Keratinocyte (primary cell): ENCODE measurements around the gene AZIN2. TPM values are rescaled to one million over a fixed set of nuclear protein-coding genes. Genes with fewer than 3 reads are reported as not detected.
"Not testable (repeated sequence)": the region's sequence is repeated elsewhere in the genome, so short reads cannot be mapped to it uniquely, and the experiment has no call there.

ENCODE experiments used
- DNase-seq: peaks from one replicate; pipeline ENCODE4 v3.0.0-alpha.2; 2011; ENCODE audit warnings: low read depth, missing footprints, low spot score
- FAIRE-seq: peaks from 2 replicates; lab custom pipeline; 2011; peaks lifted over from hg19 to GRCh38; lab: Jason Lieb, UNC
- H2AFZ ChIP-seq: 2 replicates; pipeline ENCODE4 v1.6.0; 2012; ENCODE audit warnings: low read length, control low read depth, inconsistent platforms; ENCODE audit not compliant: control insufficient read depth
- H3K27ac ChIP-seq: 2 replicates; pipeline ENCODE4 v1.5.1; 2011; ENCODE audit warnings: low read length; ENCODE audit not compliant: control insufficient read depth, insufficient read depth
- H3K27me3 ChIP-seq: 3 replicates; pipeline ENCODE4 v1.6.0; 2011; ENCODE audit warnings: low read length; ENCODE audit not compliant: control insufficient read depth, insufficient read depth; ENCODE audit errors: extremely low read depth
- H3K36me3 ChIP-seq, 2 experiments: 2 replicates in 1 of 2; 3 replicates in 1 of 2; pipeline ENCODE4 v1.5.1; 2011; ENCODE audit warnings: low read length in 2 of 2, mild to moderate bottlenecking in 1 of 2; ENCODE audit not compliant: control insufficient read depth in 2 of 2, insufficient read depth in 2 of 2; ENCODE audit errors: extremely low read depth in 1 of 2
- H3K4me1 ChIP-seq: 3 replicates; pipeline ENCODE4 v1.5.1; 2011; ENCODE audit warnings: low read length; ENCODE audit not compliant: control insufficient read depth, insufficient read depth; ENCODE audit errors: extremely low read depth
- H3K4me2 ChIP-seq: 3 replicates; pipeline ENCODE4 v1.6.0; 2011; ENCODE audit warnings: low read depth, low read length; ENCODE audit not compliant: control insufficient read depth, insufficient read depth; ENCODE audit errors: extremely low read depth
- H3K4me3 ChIP-seq, 3 experiments: fragments of 200-600 bp in 1 of 3; sonication (generic) in 1 of 3; 2 replicates in 2 of 3; 3 replicates in 1 of 3; pipeline ENCODE4 v1.5.1; 2011 to 2016; ENCODE audit warnings: low read length in 3 of 3, mild to moderate bottlenecking in 3 of 3, control low read depth in 2 of 3, inconsistent platforms in 1 of 3, low read depth in 1 of 3, mixed read lengths in 1 of 3, mixed run types in 1 of 3, moderate library complexity in 1 of 3; ENCODE audit not compliant: control insufficient read depth in 2 of 3, insufficient read depth in 2 of 3; ENCODE audit errors: extremely low read depth in 1 of 3
- H3K79me2 ChIP-seq: 2 replicates; pipeline ENCODE4 v1.6.0; 2012; ENCODE audit warnings: low read length; ENCODE audit not compliant: control insufficient read depth, insufficient read depth
- H3K9ac ChIP-seq: 3 replicates; pipeline ENCODE4 v1.6.0; 2011; ENCODE audit warnings: low read length; ENCODE audit not compliant: control insufficient read depth, insufficient read depth; ENCODE audit errors: extremely low read depth
- H3K9me1 ChIP-seq: 3 replicates; pipeline ENCODE4 v1.6.0; 2011; ENCODE audit warnings: low read length; ENCODE audit not compliant: control insufficient read depth, insufficient read depth; ENCODE audit errors: extremely low read depth
- H3K9me3 ChIP-seq: 2 replicates; pipeline ENCODE4 v1.5.1; 2012; ENCODE audit warnings: low read depth, low read length; ENCODE audit not compliant: control insufficient read depth
- H4K20me1 ChIP-seq: 3 replicates; pipeline ENCODE4 v1.6.0; 2011; ENCODE audit warnings: low read length; ENCODE audit not compliant: control insufficient read depth, insufficient read depth; ENCODE audit errors: extremely low read depth
- EZH2 ChIP-seq: IDR thresholded peaks from one replicate; pipeline ENCODE4 v1.6.1; 2012; ENCODE audit warnings: inconsistent platforms, mild to moderate bottlenecking, low read length, moderate library complexity
- dilution Hi-C: fragments of 300-500 bp; cut with MboI; formaldehyde crosslinking; loops from one replicate; pipeline ENCODE4 v1.7.0; 2020; ENCODE audit warnings: low sequenced_read_pairs; ENCODE audit not compliant: extremely low pct_ligation_motif_present
- polyA plus RNA-seq, 5 experiments: library from polyadenylated mRNA; depleted of rRNA in 3 of 5; stranded (reverse) in 3 of 5; stranded (forward) in 1 of 5; unstranded in 1 of 5; fragments of >200 nt; gene quantifications; 1 replicate in 1 of 5; 2 replicates in 3 of 5; 3 replicates in 1 of 5; pipeline versions ENCODE4 v1.2.1 to v1.2.3, GENCODE V29; 2011 to 2012; ENCODE audit warnings: missing spikeins in 2 of 5, low read depth in 1 of 5, low replicate concordance in 1 of 5
- TF ChIP-seq, protein P1 (sequence below), 3 experiments: IDR thresholded peaks in 1 of 3; conservative IDR thresholded peaks in 1 of 3; optimal IDR thresholded peaks in 1 of 3; 2 replicates in 2 of 3; 3 replicates in 1 of 3; pipeline versions ENCODE3 to v1.5.1; 2011; ENCODE audit warnings: low read length in 3 of 3, mild to moderate bottlenecking in 3 of 3, moderate library complexity in 2 of 3, control low read depth in 1 of 3, inconsistent platforms in 1 of 3; ENCODE audit not compliant: insufficient read depth in 2 of 3; ENCODE audit errors: extremely low read depth in 1 of 3

The AZIN2 gene
- polyA plus RNA-seq, 1 donor (not counting 4 experiments of a cell fraction or from before 2014, with no cell fraction given), result 6.7 TPM

DNA sequence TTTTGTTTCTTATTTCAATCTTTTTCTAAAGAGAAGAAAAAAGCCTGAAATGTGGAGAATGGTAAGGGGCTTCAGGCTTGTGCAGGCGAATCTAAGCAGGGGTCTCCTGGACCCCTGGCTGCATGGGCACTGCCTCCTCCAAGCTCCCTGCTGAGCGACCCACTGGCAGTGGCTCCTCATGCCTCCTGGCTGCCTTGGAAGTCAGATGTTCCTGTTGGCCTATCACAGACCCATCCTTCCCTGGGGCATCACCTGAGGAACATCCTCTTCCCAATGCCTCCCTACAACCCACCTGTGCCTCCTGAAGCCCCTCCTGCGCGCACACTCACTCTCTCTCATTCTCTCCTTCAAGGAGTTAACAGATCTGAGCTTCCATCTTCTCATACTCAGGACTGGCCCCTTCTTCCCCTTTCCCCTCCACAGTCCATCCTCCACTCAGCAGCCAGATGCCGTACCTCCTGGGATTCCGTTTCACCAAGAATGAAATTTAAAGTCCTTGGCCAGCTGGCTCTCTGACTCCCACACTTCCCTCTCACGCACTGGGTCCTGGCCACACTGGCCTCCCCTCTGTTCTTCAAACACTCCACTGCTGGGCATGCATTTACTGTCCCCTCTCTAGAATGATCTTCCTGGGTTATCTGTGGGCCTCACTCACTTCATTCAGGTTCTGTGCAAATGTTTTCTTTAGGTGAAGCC, 41.7 kb downstream of the AZIN2 start:
- Histone ChIP-seq H4K20me1 (no peaks in the 10 kb centered on the region), H3K36me3 (peaks cover 0 to 4% of the 10 kb centered on the region in 2 experiments), H3K4me1 (peaks cover 26% of the 10 kb centered on the region), H3K27me3 (no peaks in the 10 kb centered on the region), H3K9me3 (no peaks in the 10 kb centered on the region), H3K9me1 (no peaks in the 10 kb centered on the region), H3K79me2 (peaks cover 8% of the 10 kb centered on the region), H3K4me3 (no peak overlapping the region), H2AFZ (peak overlapping the region; percentile 11), H3K9ac (no peak overlapping the region), H3K27ac (no peak overlapping the region), H3K4me2 (peak overlapping the region; percentile 17)
- no peak for TF ChIP-seq EZH2
- TF ChIP-seq, protein P1, sequence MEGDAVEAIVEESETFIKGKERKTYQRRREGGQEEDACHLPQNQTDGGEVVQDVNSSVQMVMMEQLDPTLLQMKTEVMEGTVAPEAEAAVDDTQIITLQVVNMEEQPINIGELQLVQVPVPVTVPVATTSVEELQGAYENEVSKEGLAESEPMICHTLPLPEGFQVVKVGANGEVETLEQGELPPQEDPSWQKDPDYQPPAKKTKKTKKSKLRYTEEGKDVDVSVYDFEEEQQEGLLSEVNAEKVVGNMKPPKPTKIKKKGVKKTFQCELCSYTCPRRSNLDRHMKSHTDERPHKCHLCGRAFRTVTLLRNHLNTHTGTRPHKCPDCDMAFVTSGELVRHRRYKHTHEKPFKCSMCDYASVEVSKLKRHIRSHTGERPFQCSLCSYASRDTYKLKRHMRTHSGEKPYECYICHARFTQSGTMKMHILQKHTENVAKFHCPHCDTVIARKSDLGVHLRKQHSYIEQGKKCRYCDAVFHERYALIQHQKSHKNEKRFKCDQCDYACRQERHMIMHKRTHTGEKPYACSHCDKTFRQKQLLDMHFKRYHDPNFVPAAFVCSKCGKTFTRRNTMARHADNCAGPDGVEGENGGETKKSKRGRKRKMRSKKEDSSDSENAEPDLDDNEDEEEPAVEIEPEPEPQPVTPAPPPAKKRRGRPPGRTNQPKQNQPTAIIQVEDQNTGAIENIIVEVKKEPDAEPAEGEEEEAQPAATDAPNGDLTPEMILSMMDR (optimal IDR thresholded peaks at IDR 0.05 in 1 of 3, IDR thresholded peaks at IDR 0.05 in 1 of 3, conservative IDR thresholded peaks at IDR 0.05 in 1 of 3; ENCODE audit: extremely low read depth in 1 of 3, insufficient read depth in 2 of 3, low read length in 3 of 3), result no peak
- dilution Hi-C loops, result no loop called here
- DNase-seq (no peak), FAIRE-seq (no peak)

GRCh38 chr1:33123266-33123665, 42.3 kb downstream of the AZIN2 start:
- H3K9me1 ChIP-seq, result no peaks in the 10 kb centered on the region
- no peak overlapping the region for H3K9ac ChIP-seq
- H3K79me2 ChIP-seq, result peaks cover 8% of the 10 kb centered on the region
- H3K4me3 ChIP-seq, result no peak overlapping the region
- peak overlapping the region; percentile 17 for H3K4me2 ChIP-seq
- H3K27me3 ChIP-seq, result no peaks in the 10 kb centered on the region
- peaks cover 33% of the 10 kb centered on the region for H3K4me1 ChIP-seq
- DNase-seq (no peak), FAIRE-seq (no peak)
- H3K9me3 ChIP-seq, result no peaks in the 10 kb centered on the region
- no peaks in the 10 kb centered on the region for H4K20me1 ChIP-seq
- no peak overlapping the region for H2AFZ ChIP-seq
- dilution Hi-C loops, result no loop called here
- H3K27ac ChIP-seq, result no peak overlapping the region
- H3K36me3 ChIP-seq, result peaks cover 0 to 4% of the 10 kb centered on the region in 2 experiments
- TF ChIP-seq, protein P1 (optimal IDR thresholded peaks at IDR 0.05 in 1 of 3, IDR thresholded peaks at IDR 0.05 in 1 of 3, conservative IDR thresholded peaks at IDR 0.05 in 1 of 3; ENCODE audit: extremely low read depth in 1 of 3, insufficient read depth in 2 of 3, low read length in 3 of 3), result no peak
- no peak for TF ChIP-seq EZH2

- H3K27ac ChIP-seq, H4K20me1 ChIP-seq, H3K9ac ChIP-seq, H2AFZ ChIP-seq, DNase-seq, H3K9me1 ChIP-seq, H3K4me3 ChIP-seq, H3K9me3 ChIP-seq, H3K79me2 ChIP-seq, H3K4me2 ChIP-seq, FAIRE-seq, dilution Hi-C loops, H3K36me3 ChIP-seq, H3K27me3 ChIP-seq: not testable (repeated sequence)
- H3K4me1 ChIP-seq, result peaks cover 45% of the 10 kb centered on the region
Observed at GRCh38 chr1:33124647-33125046, 43.7 kb downstream of the AZIN2 start.
